HG03064 (cell line): ENCODE results near the gene GRIK4.

Experiments used
- ATAC-seq: cut with Tn5 transposase; IDR thresholded peaks from one replicate; pipeline ENCODE4 v1.9.1; 2021; ENCODE audit warnings: low read depth; ENCODE audit not compliant: unreplicated experiment

Gene GRIK4

DNA sequence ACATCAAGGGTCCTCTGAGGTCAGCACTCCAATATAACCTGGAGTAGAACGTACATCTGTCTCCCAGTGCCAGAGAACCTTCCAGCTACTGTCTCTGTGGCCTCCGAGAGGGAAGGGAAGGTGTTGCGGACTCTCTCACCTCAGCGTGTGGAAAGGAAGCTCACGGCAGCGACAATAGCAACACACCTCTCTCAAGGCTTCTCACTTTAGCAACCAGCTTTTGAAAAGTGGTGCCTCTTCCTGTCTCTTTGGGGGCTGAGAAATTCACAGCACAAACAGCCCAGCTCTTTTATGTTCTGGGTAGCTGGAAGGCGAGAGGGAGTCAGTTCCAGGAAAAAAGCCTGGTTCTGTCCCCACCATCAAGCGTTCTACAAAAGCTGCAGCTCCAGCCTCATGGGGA, 355.5 kb downstream of the GRIK4 start:
- no peak for ATAC-seq

DNA sequence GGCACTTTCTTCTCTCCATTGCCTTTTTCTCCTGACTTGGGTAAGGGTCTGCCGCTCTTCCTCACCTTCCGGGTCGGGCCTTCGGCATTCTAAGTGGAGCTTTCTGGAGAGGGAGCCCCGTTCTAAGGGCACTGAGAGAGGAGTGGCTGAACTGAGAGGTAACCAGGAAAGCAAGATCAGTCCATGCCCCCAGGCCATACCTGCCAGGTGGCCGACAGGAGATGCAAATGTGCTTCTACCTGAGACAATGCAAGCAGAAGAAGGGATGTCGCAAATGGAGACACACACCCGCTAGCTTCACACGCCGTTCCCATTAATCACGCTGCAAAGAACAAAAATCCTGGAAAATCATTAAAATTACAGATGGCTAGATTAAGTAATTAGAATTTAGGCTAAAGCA, 356.0 kb downstream of the GRIK4 start:
- no peak for ATAC-seq

DNA sequence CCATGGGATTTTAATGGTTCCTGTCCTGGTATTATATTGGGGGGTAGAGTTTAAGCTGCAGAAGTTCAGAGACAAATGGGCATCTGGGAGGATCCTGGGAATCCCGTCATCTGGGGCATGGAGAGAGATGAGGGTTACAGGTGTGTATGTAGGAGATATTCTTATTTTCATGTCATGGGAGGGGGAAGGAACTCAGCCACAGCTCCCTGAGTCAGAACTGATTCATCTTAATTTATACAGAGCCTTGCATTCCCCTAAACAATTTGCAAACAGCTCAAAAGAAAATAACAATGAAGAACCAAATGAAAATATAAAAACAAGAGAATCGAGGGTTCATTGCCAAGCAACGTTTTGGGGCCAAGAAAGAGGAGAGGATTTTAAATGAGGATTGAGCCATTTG, 356.4 kb downstream of the GRIK4 start:
- no peak for ATAC-seq

DNA sequence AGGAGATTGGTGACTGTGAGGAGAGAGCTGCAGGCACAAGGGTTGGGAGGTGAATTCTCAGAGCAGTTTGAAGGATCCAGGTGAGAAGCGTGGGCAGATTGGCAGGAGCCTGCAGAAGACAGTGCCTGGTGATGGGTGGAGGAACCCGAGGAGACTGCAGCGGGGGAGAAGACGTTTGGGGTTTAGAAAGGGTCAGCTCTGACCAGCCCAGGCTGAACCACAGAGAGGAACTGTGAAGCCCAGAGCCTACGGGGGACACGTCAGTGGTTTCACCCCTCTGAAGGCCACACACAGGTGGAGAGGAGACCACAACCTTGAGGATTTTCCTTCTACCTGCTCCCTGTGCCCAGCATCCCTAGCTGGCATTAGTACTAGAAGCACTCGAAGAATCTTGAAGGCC, 357.5 kb downstream of the GRIK4 start:
- no peak for ATAC-seq

DNA sequence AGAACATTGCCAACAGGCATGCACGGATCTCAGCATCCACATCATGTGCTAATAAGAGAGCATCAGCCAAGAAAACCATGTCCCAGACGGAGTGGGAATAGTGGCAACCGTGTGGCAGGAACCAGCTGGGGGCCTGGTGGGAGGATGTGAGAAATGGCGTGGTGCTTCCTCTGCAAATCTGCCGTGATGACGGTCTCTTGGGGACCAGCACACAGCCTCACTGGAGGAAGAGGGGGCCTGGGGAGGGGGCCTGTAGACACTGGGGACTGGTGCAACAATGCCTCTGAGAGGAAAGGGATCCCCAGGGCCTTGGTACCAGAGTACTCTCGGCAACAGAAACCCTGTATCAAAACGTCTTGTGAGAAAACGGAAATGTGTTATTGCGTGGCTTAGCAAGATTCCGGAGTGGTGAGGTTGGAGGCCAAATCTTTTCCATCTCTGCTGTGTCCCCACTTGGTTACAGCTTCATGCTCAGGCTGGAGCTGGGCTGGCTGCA, 358.0 kb downstream of the GRIK4 start:
- ATAC-seq: peak; percentile 74

DNA sequence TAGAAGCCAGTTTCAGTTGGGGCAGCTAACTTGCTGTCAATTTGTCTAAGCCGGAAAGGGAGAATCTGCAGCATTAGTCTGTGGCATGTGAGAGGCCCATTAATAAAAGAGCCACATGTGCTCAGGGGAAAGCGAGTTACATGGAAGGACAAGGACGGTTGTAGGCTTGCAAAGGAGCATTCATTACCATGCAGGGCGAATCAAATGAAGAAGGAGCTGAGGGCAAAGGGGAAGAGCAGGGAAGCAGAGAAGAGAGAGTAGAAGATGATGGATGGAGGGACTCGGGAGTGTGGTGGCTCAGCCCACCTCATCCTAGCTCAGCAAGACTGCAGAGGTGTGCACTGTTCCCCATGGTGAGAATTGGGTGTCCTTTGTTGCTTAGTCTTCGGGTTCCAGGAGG, 359.6 kb downstream of the GRIK4 start:
- ATAC-seq: no peak

DNA sequence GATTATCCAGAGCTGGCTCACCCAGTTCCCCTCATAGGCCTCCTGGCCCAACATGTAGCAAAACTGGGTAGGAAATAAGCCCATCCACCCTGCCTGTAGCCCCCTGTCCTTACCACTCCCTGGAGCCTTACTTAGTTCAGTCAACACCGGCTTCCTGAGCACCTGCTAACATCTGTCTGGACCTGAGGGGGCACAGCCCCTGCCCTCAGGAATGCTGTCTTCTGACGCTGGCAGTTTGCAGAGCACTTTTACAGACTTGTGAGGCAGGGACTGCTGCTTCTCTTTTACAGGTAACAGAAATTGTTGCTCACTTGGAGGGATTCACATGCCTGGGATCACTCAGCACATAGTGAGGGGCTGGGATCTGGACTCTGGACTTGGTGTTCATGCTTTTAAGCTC, 360.4 kb downstream of the GRIK4 start:
- ATAC-seq: no peak

DNA sequence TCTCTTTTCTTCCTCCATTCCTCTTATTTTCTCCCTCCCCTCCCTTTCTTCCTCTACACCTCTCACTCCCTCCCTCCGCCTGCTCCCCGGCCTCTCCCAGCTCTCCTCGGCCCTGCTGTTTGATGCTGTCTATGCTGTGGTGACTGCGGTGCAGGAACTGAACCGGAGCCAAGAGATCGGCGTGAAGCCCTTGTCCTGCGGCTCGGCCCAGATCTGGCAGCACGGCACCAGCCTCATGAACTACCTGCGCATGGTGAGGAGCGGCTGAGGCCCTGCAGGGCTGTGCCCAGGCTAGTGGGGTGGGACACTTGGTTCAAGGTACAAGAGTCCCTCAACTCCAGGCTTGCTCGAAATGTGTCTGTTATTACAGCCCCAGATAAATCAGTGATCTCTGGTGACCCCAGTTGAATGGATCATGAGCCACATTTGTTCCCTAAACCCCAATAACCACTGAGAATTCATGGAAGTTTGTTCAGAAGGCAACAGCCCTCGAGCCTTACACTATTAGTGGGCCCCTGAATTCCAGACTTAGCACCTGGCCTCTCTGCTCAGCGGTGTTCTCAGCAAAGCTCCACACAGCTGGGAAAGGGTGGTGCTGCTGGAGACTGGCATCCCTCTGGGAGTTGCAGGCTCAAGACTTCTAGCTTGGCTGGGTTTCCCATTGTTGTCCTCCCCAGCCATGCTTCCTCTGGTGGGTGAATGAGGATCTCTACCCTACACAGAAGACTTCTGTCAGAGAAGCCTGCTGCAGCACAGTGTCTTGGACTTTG, 362.6 kb downstream of the GRIK4 start:
- ATAC-seq: no peak

DNA sequence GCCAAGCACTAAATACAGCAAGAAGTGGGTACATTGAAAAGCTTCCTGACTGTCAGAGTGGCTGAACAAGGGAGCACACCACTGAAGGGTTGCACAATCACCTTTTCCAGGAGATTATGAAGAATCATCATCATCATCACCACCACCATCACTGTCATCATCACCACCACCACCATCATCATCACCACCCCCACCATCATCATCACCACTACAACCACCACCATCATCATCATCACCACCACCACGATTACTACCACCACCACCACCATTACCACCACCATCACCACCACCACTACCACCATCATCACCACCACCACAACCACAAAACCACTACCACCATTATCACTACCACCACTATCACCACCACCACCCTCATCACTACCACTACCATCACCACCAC, 364.4 kb downstream of the GRIK4 start:
- ATAC-seq: no peak

DNA sequence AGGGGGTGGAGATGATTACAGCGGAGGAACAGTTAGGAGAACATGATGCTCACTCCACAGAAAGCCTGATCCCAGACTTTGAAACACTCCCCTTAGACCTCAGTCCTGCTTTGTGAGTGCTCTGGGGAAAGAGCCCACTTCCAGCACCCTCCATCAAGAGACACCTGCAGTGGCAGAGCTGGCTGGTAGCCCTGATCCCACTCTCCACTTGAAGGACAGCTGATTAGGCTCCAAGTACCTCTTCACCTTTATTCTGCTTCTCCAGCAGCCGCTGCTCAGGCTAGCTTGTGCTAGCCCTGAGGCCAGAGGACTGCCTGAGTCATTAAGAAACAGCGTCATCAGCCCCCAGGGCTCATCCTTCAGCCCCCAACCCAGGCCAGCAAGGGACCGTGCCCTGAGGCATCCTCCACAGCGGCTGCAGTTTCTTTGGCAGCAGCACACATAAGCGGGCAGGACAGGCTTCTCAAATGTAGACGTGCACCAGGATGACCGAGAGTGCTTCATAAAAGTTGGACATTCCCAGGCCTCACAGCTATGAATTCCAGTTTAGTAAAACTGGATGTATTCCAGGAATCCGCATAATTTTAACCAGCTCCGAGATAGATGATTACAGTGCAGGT, 366.3 kb downstream of the GRIK4 start:
- ATAC-seq: no peak

DNA sequence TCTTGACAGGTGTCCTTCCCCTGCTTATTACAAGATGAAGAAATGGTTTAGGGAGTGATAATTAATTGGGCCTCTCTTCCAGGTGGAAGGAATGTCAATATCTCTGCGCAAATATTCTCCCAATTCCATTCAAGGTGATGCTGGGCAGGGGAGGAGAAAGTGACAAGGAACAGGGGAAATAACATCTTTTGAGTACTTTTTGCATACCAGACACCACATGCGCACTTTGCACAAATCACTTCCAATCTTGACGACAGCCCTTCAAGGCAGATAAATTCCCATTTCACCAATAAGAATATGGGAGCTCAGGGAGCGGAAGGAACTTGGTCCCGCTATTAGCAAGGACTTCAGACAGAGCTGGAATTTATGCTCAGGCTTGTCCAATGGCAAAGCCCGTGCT, 367.2 kb downstream of the GRIK4 start:
- no peak for ATAC-seq

DNA sequence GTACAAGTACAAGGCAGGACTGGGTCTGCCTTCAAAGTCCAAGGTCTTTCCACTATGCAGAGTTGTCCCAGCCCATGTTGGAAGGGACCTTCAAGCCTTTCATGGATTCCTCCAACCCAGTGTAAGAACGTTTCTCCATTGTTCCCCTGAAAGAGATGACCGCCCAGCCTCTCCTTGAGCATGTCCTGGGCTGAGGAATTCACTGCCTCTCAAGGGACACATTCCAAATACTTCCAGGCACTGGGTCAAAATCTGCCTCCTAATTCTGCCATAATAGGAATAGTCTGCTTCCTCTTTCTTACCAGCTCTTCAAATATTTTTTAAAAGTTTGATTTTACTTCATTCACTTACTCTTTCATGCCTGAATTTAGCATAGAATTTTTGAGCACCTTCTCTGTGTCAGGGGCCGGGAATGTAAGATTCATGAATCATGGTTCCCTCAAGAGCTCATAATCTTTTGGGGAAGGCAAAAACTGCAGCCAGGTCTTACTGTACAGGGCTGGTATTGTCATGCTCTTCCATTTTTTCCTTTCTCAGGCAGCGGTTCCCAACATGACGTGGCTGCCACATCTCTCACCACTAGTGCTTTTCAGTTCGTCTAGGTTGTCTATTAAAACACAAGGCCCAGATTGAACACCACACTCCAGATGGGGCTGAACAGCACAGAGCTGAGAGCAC, 369.1 kb downstream of the GRIK4 start:
- ATAC-seq: no peak

DNA sequence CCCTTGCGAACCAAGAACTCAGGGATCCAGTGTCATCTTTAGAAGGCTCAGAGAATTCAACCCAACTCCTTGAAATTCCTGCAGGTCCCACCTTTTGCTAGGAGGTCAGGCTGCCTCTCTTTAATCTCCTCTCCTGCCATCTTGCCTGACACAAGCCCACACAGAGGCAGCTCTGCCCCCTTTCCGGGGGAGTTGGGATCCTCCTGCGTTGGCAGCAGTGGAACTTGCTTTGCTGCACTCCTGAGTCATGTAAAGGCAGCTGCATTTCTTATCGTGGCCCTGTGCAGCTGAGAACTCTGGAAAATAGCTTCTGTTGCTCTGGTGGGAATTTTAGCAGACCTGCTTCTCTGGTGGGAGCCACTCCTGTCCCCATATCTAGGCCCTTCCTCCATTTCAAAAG, 370.0 kb downstream of the GRIK4 start:
- ATAC-seq: no peak

DNA sequence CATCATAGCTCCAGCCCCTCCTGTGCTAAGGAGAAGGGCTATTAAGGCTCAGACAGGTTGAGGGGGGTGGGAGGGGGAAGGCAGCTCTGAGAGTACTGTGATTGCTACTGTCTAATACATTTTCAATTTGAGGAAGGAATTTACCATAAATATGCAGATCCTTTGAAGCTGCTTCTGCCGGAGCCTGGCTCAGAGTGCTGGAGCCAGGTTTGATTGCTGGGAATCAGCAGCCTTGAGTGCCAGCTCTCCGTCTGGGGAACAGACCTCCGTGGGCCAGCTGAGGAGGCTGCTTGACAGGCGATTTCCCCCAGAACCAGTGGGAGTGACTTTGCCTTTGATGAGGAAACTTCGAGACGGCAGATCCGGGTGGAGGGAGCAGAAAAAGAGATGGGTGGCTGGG, 370.6 kb downstream of the GRIK4 start:
- no peak for ATAC-seq

DNA sequence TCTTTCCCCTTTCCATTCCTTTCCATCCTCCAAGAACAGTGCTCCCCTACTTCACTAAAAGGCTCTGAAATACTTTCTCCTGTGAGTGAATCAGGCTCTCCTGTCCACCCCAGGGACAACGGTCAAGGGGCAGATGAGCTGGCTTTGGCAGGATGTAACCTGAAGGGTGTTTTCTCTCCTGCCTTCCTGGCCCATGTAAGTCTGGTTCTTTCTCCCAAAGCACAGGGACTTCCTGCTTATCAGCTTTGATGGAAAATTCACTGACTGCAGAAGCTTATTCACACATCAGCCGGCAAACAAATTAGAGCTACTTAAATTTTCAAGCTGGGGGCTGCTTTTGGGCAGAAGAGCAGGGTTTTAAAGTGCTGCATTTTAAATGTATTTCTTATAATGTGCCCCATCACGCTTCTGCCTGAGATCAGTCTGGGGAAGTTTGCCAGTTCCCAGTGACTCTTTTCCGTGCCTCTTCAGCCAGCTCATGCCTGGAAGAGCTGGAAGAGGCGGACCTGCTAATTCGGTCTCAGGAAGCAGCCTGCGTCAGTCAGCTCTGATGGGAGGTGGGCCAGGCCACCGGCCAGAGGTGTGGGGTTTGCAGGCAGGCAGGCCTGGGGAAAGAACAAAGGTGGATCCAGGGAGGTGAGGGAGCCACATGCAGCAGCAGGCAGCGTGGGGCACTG, 372.0 kb downstream of the GRIK4 start:
- no peak for ATAC-seq

DNA sequence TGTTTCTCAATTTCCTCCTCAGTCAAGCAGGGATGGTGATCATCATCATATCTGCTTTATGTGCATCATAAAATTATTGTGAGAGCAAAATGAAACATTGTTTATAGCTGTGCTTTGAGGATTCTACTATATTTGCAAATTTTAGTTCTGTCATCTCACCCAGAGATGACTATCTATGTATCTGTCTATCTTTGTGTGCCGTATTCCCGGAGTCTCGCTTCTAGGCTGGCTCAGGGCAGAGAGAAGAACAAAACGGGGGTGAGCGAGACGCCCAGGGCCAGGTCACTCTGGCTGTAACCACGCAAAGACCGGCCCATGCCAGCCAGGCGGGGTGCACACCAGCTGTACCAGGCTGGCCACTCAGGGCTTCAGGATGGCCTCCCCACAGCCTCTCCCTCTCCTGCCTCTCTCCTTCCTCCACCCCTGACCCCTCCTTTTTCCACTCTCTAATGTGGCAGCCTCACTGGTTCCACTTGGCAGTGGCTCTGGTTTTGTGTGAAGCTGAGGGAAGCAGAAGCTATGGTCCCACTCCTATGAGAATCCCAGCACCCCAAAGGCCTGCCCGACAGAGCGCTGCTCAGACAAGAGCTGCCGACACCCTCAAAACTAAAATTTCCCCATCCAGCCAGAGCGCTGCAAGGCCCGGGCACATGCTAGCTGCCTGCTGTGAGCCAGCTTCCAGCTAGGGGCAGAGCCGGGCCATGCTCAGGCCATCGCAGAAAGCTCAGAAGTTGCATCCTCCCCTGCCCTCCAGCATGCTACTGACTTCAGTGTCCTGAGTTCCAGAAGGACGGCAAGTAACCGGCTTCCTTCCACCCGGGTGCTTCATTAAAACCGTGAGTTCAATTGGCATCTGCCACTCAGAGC, 372.8 kb downstream of the GRIK4 start:
- no peak for ATAC-seq

DNA sequence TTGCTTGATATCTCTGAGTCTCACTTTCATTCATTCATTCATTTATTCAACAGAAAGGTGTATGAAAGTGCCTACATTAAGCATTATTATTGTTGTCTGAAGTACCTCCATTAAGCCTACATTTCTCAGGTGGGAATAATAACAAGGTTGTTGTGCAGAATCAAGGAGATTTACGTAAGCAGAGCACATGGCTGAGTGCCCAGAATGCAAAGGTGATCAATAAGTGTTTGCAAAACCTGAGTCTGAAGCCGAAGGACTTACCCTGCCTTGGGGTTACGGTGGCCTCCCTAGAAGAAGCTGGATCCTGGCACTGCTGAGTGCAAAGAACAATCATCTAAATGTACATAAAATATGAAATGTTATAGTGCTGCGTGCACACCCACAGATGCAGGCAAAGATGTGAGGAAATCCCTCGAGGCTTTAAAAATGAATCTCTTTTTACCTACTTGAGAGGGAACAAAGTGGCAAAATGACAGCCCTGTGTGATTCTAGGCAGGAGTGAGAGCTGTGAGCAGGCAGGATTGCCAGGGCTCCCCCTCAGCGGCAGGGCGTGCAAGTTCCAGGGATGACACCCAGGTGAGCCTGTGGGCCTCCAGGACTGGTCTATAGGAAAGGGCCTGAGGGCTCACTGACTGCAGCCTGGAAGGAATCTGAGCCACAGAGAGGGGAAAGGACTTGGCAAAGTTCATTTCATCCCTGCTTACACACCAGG, 379.2 kb downstream of the GRIK4 start:
- no peak for ATAC-seq

DNA sequence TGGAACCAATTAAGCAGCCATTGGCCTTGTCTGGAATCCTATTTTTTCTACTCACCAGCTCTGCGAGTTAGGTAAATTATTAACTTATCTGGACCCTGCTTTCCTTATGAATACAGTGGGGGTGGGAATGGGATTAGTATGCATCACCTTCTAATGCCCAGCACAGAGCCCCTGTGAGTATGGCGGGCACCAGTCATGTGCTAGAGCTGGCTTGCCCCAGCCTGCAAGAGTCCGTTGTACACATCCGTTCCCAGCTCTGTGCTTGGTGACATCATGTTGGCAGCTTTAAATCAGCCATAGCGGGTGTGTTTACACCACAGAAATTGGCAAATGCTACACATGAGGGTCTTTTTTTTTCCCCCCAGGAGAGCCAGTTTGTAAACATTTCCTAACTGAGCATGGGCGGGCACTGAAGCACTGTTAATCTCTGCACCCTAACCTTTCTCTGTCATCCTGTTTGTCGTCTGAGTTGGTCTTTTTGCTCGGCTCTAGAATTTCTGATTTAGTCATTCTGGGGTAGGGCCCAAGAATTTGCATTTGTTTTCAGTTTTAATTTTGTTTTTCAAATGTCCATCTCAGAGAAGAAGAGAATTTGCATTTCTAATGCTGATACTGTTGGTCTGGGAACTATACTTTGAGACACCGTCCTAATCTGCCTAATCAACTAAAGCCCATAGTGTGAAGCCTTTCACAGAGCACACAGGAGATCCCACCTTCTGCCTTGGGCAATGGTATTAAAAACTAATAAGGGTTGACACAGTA, 382.1 kb downstream of the GRIK4 start:
- peak; percentile 74 for ATAC-seq
